K562 (cell line): Measurements from ENCODE around the gene UNC45A. TPM values are rescaled to one million over a fixed set of nuclear protein-coding genes. Genes with fewer than 3 reads are reported as not detected.

Experiments used
- CHAMP1 ChIP-seq: fragments of 450-650 bp; IDR thresholded peaks from 2 replicates; pipeline ENCODE4 v1.6.1; 2016; ENCODE audit warnings: mild to moderate bottlenecking
- NFXL1 ChIP-seq: fragments of 450-650 bp; formaldehyde crosslinking; IDR thresholded peaks from 2 replicates; pipeline ENCODE4 v1.4.0; 2021; ENCODE audit warnings: mild to moderate bottlenecking
- NR4A1 ChIP-seq, 2 experiments: fragments of 250-450 bp in 1 of 2; fragments of 450-650 bp in 1 of 2; sonication (Bioruptor Pico) in 1 of 2; IDR thresholded peaks; 2 replicates each; pipeline versions ENCODE4 v1.4.0 to v1.6.1; 2016 to 2020; ENCODE audit warnings: mild to moderate bottlenecking in 2 of 2, missing compliant biosample characterization in 1 of 2, missing genetic modification characterization in 1 of 2, moderate library complexity in 1 of 2
- PTTG1 ChIP-seq: fragments of 450-650 bp; IDR thresholded peaks from 2 replicates; pipeline ENCODE4 v1.6.1; 2016; ENCODE audit warnings: low read depth, mild to moderate bottlenecking, missing genetic modification characterization, missing compliant biosample characterization
- RFX5 ChIP-seq: IDR thresholded peaks from 2 replicates; pipeline ENCODE4 v1.6.1; 2011; ENCODE audit warnings: low read depth, mild to moderate bottlenecking, improper control_type of control experiment, low read length
- RNF219 ChIP-seq: fragments of 250-450 bp; sonication (Bioruptor Pico); IDR thresholded peaks from 2 replicates; pipeline ENCODE4 v1.5.0; 2022; ENCODE audit warnings: mild to moderate bottlenecking
- SMAD3 ChIP-seq: fragments of 450-650 bp; formaldehyde crosslinking; conservative IDR thresholded peaks from 2 replicates; pipeline ENCODE4 v1.4.0; 2020; ENCODE audit warnings: mild to moderate bottlenecking
- TAF9B ChIP-seq: fragments of 450-650 bp; IDR thresholded peaks from 2 replicates; pipeline ENCODE4 v1.6.1; 2018; ENCODE audit warnings: mild to moderate bottlenecking; ENCODE audit not compliant: partially characterized antibody
- ZBTB33 ChIP-seq: sonication (generic); formaldehyde crosslinking; IDR thresholded peaks from 2 replicates; pipeline ENCODE4 v1.8.1; 2023; ENCODE audit warnings: mild to moderate bottlenecking, missing genetic modification reagents
- ZNF449 ChIP-seq: fragments of 250-450 bp; sonication (Bioruptor Pico); IDR thresholded peaks from 2 replicates; pipeline ENCODE4 v1.8.0; 2022; ENCODE audit warnings: moderate library complexity, mild to moderate bottlenecking, inconsistent platforms
- polyA plus RNA-seq, 8 experiments: library from polyadenylated mRNA; depleted of rRNA in 4 of 8; stranded (reverse) in 5 of 8; unstranded in 3 of 8; fragments of >200 nt; fragmentation: Nextera tagmentation in 2 of 8; fragmentation: Illumina TruSeq in 1 of 8; extraction: Ambion mirVana in 2 of 8; extraction: Trizol in 1 of 8; gene quantifications; 2 replicates each; pipeline versions ENCODE4 v1.2.1 to v1.2.3, GENCODE V29; 2011 to 2014; ENCODE audit warnings: inconsistent platforms in 1 of 8, missing spikeins in 1 of 8
- total RNA-seq, 7 experiments: library from RNA; depleted of rRNA in 6 of 7; stranded (reverse); fragments of >200 nt in 6 of 7; fragmentation: Illumina TruSeq in 2 of 7; extraction: Trizol in 2 of 7; gene quantifications; 2 replicates each; pipeline versions ENCODE4 v1.2.1 to v1.2.3, GENCODE V29; 2011 to 2021; ENCODE audit warnings: low replicate concordance in 1 of 7
- TF ChIP-seq, protein P1 (sequence below): IDR thresholded peaks from 3 replicates; pipeline ENCODE4 v1.6.1; 2011; ENCODE audit warnings: borderline replicate concordance, mild to moderate bottlenecking; ENCODE audit not compliant: insufficient read length, insufficient read depth
- TF ChIP-seq, protein P2 (sequence below): fragments of 200-800 bp; sonication (Bioruptor generic); IDR thresholded peaks from 2 replicates; pipeline ENCODE4 v1.6.1; 2017; ENCODE audit warnings: missing genetic modification characterization, missing compliant biosample characterization
- TF ChIP-seq, protein P3 (sequence below): sonication (generic); IDR thresholded peaks from 2 replicates; pipeline ENCODE4 v1.6.1; 2016

UNC45A gene
- total and polyA plus RNA-seq, 9 of the 15 experiments (the other 6 are each of a cell fraction or from before 2014, with no cell fraction given) = 22.4 to 79.3 (median 43.7) TPM

GRCh38 chr15:90901175-90902039 lies 33.7 kb upstream of the UNC45A start (continued):
- TF ChIP-seq ZBTB33 (CRISPR knock-in tag) (peak; percentile 40; the same call in 1 of the 2 replicates), RFX5 (no peak), NFXL1 (no peak), NR4A1 (CRISPR knock-in tag; IDR thresholded peaks at IDR 0.05) (no peak), NR4A1 (tag; IDR thresholded peaks at IDR 0.05) (peak; percentile 88), SMAD3 (CRISPR knock-in tag) (peak; percentile 91), RNF219 (CRISPR knock-in tag) (no peak), ZNF449 (CRISPR knock-in tag) (peak; percentile 79; the same call in 1 of the 2 replicates), CHAMP1 (peak; percentile 97), TAF9B (peak; percentile 87), PTTG1 (no peak)
- TF ChIP-seq, protein P1, sequence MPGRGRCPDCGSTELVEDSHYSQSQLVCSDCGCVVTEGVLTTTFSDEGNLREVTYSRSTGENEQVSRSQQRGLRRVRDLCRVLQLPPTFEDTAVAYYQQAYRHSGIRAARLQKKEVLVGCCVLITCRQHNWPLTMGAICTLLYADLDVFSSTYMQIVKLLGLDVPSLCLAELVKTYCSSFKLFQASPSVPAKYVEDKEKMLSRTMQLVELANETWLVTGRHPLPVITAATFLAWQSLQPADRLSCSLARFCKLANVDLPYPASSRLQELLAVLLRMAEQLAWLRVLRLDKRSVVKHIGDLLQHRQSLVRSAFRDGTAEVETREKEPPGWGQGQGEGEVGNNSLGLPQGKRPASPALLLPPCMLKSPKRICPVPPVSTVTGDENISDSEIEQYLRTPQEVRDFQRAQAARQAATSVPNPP = no peak
- TF ChIP-seq, protein P2, sequence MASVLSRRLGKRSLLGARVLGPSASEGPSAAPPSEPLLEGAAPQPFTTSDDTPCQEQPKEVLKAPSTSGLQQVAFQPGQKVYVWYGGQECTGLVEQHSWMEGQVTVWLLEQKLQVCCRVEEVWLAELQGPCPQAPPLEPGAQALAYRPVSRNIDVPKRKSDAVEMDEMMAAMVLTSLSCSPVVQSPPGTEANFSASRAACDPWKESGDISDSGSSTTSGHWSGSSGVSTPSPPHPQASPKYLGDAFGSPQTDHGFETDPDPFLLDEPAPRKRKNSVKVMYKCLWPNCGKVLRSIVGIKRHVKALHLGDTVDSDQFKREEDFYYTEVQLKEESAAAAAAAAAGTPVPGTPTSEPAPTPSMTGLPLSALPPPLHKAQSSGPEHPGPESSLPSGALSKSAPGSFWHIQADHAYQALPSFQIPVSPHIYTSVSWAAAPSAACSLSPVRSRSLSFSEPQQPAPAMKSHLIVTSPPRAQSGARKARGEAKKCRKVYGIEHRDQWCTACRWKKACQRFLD (CRISPR knock-in tag) = peak; percentile 98
- TF ChIP-seq, protein P3, sequence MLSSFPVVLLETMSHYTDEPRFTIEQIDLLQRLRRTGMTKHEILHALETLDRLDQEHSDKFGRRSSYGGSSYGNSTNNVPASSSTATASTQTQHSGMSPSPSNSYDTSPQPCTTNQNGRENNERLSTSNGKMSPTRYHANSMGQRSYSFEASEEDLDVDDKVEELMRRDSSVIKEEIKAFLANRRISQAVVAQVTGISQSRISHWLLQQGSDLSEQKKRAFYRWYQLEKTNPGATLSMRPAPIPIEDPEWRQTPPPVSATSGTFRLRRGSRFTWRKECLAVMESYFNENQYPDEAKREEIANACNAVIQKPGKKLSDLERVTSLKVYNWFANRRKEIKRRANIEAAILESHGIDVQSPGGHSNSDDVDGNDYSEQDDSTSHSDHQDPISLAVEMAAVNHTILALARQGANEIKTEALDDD = peak; percentile 77
